NCI-H2196 (cell line): ENCODE measurements around the gene SAA1.

Experiments used
- DNase-seq: peaks from one replicate; lab custom pipeline; 2025; ENCODE audit not compliant: unreplicated experiment; lab: John Stamatoyannopoulos, UW

Gene SAA1

DNA sequence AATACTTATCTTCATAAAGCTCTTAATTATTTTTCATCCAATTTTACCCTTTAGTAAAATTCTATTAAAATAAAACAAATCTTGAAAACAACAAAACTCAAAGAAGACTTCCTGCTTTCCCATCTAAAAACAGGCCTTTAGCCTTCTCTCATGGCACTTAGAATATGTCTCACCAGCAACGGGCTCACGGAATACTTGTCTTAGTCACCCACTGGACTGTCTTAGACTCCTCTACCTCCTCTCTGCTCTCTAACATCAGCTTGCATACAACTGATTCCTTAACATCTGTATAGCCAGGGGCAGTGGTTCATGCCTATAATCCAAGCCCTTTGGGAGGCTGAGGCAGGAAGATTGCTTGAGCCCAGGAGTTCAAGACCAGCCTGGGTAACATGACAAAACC lies 42.2 kb downstream of the SAA1 start:
- no peak for DNase-seq

DNA sequence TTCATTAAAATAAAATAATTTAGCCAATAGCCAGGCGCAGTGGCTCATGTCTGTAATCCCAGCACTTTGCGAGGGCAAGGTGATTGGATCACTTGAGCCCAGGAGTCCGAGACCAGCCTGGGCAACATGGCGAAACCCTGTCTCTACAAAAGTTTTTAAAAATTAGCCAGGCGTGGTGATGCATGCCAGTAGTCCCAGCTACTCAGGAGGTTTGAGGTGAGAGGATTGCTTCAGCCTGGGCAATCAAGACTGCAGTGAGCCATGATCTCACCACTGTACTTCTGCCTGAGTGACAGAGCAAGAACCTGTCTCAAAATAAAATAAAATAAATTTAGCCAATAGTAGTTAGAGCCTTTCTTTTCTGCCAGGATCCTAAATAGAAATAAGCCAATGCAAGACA lies 43.6 kb downstream of the SAA1 start:
- DNase-seq = no peak

DNA sequence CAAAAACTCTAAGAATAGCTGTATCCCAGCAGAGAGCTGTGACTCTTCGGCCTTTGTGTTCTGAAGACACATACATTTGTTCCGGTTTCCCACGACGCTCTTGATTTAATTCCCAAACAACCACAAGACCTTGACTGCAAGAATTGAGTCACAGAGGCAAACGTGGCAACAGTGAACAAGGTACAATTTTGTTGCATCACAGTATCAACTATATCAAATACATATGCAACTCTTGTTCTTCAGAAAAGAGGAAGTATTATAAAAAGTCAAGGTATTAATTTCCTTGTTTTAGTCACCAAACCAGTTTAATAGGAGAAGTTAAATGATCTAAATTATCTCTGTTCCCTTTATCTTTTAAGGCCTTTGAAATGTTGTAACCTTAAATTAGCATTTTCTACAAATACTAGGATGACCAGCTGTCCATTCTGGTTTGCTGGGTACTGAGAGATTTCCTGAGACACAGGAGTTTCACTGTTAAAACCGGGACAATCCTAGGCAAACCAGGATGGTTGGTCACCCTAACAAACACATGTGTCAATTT lies 44.8 kb downstream of the SAA1 start:
- no peak for DNase-seq

DNA sequence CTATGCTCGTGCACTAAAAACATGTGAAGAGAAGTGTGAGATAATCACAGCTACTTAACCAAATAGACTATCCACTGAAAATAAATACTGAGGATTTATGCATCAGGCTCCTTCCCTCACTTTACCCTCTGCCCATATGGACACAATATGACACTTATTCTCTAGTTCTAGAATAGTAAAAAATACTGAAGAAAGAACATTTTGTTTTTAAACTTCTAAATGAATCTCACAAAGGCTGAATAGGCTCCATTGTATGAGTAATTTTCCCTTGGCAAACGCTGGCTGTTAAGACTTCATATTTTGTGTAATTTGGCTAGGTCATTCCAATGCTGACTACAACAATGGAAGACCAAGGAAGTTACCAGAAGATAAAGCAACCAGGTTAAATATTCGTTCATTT lies 45.9 kb downstream of the SAA1 start:
- DNase-seq = no peak

DNA sequence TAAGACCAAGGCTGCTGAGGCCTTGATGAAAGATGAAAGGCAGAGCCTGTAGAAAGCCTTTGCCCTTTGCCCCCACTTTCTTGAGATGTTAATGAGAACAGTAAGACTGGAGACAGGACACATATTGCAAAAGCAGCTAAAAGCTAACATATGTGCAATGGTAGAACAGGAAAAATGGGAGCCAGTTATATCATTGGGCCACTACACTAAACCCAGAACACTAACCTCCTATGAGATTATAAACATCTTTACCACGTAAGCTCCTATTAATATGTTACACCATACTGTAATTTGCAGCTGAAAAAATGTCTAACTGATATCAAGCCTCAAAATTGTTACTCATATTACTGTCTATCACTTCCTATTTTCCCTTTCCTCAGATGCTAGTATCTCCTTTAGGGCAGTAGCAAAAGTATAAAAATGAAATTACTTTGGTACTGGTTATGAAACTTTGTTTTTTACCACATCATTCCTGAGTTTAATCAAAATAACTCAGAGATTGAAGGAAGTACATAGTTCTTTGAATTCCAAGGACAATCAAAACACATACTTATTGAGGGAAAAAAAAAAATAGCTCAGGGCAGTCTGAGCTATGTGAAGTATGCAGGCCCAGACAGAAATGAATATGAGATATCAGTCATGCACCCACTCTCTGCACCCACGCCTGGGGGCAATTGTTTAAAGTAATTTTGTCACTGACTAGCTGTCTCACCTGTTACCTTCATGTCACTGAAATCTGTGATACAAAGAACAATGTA lies 46.8 kb downstream of the SAA1 start:
- no peak for DNase-seq

DNA sequence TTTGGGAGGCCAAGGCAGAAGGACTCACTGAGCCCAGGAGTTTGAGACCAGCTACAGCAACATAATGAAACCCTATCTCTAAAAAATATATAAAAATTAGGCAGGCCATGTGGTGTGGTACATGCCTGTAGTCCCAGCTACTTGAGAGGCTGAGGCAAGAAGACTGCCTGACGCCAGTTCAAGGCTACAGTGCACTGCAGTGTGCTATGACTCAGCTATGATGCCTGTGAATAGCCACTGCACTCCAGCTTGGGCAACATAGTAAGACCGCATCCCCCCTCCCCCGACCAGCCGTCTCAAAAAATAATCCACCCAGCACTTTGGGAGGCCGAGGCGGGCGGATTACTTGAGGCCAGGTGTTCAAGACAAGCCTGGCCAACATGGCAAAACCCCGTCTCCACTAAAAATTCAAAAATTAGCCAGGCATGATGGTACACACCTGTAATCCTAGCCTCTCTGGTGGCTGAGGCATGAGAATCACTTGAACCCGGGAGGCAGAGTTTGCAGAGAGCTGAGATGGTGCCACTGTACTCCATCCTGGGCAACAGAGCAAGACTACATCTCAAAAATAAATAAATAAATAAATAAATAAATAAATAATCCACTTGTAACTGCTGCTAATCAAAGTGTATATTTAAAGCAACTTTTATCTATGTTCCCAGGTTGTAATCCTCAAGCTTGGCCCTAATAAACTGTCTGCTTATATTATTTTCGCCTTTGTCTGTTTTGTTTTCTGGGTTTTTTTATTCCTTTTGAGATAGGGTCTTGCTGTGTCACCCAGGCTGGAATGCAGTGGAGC lies 48.1 kb downstream of the SAA1 start:
- DNase-seq = no peak

DNA sequence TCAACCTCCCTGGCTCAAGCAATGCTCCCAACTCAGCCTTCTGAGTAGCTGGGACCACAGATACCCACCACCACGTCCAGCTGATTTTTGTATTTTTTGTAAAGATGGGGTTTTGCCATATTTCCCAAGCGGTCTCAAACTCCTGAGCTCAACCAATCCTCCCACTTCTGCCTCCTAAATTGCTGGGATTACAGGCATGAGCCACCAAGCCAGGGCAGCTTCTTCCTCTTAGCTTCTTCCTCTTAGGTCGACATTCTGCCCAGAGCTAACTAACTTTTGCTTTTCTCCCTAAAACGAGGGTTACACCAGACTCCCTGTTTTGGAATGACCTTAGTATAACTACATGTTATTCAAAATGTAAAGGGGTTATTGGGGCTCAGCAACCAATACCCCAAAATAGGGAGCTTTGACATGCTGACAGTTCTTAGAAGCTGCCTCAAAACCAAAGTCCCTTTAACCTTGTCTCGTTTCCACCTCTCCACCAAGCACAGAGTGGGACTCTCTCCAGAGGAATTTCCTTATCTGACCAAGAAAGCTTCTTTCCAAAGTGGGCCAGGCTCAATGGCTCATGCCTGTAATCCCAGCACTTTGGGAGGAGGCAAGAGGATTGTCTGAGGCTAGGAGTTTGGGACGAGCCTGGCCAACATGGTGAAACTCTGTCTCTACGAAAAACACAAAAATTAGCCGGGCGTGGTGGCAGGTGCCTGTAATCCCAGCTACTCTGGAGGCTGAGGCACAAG lies 48.9 kb downstream of the SAA1 start:
- DNase-seq = no peak

DNA sequence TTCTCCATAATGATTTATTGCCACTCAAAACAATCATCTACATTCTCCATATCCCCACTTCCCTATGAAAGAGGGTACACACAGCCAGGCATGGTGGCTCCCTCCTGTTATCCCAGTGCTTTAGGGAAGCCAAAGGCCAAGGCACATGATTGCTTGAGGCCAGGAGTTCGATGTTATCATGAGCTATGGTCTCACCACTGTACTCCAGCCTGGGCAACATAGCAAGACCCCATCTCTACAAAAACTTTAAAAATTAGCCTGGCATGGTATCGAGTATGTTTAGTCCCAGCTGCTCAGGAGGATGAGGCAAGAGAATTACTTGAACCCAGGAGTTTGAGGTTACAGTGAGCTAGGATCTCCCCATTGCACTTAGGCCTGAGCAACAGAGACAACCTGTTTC lies 49.8 kb downstream of the SAA1 start:
- DNase-seq = no peak

DNA sequence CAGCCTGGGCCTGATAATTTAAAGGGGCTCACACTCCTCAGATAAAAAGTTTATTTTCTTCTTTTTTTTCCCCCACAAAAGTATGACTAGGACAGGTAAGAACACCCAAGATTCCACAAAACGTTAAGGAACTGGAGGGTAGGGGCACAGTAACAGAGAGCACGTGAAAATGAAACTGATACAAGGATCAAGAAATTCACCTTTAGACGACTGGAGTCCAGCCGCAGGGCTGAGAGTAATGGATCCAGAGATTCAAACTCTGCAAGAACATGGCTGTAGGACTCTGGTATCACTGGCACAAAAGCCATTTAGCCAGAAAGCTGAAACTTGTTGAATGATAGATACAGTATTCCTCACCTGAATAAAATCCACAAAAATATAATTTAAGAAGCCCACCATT lies 51.5 kb downstream of the SAA1 start:
- no peak for DNase-seq
